GM13977 (cell line): ENCODE data around the gene CFAP92.
A peak's percentile ranks its signal among the peaks of the same experiment; 100 is the strongest.

Experiments used
- DNase-seq: peaks from one replicate; pipeline ENCODE4 v3.0.0; 2012; ENCODE audit warnings: low spot score
- in situ Hi-C: fragments of 300-500 bp; cut with MboI; formaldehyde crosslinking; loops from one replicate; pipeline ENCODE4 v1.12.0; 2022; ENCODE audit warnings: low sequenced_read_pairs, low pct_unique_long_range_greater_than_20kb, mixed read lengths, inconsistent platforms; ENCODE audit not compliant: unreplicated experiment
- TF ChIP-seq, protein P1 (sequence below): IDR thresholded peaks from 2 replicates; pipeline ENCODE4 v1.5.1; 2012; ENCODE audit warnings: mild to moderate bottlenecking, control low read depth; ENCODE audit not compliant: insufficient read depth; ENCODE audit errors: extremely low read depth, missing control alignments

The CFAP92 gene, protein sequence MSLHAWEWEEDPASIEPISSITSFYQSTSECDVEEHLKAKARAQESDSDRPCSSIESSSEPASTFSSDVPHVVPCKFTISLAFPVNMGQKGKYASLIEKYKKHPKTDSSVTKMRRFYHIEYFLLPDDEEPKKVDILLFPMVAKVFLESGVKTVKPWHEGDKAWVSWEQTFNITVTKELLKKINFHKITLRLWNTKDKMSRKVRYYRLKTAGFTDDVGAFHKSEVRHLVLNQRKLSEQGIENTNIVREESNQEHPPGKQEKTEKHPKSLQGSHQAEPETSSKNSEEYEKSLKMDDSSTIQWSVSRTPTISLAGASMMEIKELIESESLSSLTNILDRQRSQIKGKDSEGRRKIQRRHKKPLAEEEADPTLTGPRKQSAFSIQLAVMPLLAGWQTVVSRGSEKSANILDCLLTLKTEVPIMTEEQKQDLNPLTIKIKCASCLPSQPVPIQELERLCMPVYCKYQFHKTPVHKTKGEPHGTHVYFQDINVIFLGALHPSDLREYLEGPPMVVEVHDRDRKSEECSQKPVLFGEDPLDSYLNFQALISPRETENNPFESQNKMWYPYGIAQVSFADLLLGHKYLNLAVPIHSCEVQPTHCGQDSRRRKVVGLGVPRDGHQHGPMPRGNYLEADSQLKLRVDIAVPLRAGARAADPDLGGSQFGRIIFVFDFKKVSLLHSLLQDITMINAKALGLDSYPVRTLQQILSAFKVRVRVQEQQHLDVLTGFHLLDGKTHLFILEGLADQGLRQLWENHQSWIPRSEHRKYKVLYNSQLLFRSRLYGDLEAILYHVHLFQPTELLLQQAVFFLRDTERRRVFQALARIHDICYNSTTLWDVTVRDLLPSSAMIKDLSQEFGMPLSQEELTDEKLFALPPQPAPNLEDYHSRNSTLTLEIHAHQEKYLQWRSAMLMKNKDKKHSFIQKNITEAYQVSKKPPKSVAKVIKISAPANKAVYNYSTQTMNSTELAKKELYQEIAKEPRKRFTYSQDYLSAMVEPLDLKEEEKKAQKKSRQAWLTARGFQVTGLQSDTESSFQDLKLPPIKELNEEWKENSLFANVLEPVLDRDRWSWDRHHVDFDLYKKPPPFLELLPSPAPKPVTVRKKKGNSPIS

DNA sequence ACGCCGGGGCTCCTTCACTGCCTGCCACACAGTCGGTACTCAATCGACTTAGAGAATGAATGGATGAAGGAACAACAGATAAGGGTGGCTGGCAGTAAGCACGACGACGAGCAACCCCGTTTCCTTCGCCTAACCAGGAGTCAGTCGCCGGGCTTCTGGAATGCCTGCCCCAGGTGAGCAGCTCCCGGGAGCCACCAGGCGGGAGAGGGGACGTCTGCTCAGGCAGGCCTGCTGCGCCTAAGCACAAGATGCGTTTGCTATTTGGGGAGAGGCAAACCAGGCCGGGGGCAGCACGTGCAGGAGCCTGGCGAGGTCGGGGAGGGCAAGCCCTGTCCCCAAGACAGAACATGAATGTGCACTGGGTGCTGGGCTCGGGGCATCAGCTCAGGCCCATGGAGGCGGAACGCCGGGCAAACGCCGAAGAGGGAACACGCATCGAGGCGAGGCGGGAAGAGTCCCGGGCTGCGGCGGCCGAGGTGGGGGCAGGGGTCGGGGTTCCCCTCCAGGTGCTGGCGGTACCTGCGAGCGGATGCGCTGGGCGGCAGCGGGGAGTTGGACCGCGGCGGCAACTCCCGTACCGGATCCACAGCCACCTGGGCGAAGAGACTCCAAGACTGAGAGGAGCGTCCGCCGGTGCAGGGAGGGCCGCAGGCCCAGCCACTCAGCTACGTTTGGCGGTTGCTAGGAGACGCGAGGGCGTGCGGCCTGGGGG is at the start of gene CFAP92:
Gene CFAP92 (minus strand): TSS at position 616 of the 712 bp plus-strand sequence. CDS start 772 bp downstream, outside the sequence.
- peak; percentile 94 for DNase-seq
- in situ Hi-C loops = no loop called here
- TF ChIP-seq, protein P1, sequence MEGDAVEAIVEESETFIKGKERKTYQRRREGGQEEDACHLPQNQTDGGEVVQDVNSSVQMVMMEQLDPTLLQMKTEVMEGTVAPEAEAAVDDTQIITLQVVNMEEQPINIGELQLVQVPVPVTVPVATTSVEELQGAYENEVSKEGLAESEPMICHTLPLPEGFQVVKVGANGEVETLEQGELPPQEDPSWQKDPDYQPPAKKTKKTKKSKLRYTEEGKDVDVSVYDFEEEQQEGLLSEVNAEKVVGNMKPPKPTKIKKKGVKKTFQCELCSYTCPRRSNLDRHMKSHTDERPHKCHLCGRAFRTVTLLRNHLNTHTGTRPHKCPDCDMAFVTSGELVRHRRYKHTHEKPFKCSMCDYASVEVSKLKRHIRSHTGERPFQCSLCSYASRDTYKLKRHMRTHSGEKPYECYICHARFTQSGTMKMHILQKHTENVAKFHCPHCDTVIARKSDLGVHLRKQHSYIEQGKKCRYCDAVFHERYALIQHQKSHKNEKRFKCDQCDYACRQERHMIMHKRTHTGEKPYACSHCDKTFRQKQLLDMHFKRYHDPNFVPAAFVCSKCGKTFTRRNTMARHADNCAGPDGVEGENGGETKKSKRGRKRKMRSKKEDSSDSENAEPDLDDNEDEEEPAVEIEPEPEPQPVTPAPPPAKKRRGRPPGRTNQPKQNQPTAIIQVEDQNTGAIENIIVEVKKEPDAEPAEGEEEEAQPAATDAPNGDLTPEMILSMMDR = no peak

DNA sequence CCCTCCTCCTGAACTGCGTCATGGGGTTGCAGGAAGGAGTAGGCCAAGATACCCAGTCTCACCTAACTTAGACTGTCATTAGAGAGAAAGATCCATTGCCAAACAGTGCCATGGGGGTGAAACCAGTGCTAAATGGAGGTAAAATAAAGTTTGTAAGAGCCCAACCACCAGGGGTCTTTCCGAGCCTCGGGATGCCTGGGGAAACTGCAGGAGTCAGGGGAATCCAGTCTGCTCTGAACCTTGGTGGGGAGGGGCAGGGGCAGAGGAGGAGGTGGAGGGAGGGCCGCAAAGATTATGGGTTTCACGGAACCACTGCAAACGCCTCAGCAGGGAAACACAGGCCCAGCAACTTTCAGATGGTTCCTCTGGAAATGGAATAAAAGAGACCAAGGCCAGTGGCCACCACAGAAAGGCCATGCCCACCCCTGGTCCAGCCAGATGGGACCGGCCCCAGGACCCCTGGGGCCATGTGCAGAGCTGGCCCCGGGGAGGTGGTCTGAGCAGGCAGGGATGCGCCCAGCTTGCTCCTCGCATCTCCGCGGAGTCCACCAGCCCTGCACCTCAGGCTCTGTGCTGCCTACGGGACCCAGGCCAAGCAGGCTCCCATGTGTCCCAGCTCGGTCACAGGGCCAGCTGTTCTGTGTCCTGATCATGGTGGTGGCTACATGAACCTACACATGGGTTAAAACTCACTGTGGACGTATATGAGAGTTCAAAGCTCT is 46.9 kb upstream of the CFAP92 start:
- in situ Hi-C loops = no loop called here
- TF ChIP-seq, protein P1 = no peak
- no peak for DNase-seq

DNA sequence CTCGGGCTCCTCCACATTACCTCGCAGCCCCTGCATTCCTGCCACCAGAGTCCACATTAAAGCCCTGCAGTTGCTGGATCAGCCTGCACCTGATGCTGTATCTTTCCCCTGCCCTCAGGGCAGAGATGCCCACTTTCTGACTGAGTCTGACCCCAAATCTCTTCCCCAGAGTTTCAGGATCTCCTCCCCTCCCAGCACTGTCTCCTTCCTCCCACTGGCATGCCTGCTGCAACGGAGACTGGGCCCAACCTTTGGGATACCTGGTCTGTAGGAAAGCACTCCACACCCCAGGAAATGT is 46.1 kb upstream of the CFAP92 start:
- TF ChIP-seq, protein P1 = no peak
- in situ Hi-C loops = no loop called here
- no peak for DNase-seq

DNA sequence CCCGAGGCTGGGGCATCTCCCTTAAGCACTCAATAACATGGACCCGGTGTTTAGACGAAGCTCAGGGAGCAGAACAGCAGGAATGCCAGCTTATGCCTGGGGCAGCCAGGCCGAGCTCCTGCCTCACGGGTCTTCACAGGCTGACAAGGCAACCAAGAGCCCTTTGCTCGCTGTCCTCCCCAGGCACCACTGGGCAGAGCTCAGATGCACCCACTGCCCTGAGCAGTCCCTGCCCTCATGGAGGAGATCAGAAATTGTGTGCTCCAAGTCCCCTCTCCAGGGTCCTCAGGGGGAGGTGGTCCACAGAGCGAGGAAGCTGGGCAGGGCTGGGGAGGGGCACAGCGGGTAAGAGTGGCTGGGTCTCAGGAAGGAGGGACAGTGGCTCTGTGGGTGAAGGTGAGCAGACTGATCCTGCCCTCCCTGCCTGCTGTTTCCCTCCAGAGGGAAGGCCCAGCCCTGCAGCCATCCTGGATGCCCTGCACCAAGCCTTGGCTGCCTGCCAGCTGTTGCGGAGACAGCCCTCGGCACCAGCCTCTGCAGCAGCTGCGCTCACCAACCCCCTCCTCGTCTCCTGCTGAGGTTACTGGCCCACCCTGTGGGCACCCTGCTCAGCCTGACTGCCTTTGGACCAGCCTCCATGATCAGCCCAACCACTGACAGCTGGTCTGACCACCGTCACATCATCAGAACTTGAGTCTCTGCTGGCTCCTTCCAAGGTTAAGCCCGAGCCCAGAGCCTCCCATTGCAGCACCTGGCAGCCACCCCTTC is 45.6 kb upstream of the CFAP92 start:
- in situ Hi-C loops = no loop called here
- TF ChIP-seq, protein P1 = no peak
- no peak for DNase-seq

DNA sequence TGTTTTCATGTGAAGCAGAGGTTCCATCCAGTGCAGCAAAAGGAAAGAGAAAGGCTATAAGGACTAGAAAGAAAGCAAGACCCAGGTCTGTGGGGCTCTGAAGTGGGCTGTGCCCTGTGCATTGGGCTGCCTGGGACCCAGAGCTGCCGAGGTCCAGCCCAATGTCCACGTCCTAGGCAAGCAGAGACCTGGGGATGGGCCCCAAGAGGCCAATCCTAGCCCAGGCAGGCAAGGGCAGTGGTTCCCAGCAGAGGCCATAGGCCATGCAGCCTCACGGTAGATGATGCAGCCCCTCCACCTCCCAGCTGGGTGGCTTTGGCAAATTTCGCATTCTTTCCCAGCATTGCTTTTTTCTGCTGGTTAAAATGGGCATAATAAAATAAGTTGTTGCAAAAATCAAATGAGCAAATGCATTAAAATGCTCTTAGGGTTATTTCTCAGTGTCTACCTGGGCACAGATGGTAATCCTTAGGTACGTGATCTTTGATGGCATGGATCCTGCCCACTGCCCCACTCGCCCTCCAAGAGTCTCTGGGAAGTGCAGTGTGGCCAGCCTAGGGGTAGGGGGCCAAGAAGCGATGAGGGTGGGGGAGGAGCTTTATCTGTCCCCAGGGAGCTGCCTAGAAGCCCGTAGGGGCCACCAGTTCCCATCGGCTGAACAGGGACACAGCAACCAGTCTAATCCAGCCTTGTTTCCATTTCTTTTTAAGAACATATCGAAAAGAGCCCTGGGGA is 44.4 kb upstream of the CFAP92 start:
- TF ChIP-seq, protein P1 = no peak
- no peak for DNase-seq
- in situ Hi-C loops = no loop called here
